HCT116 (cell line): ENCODE results near the gene EID1. TPM values are rescaled to one million over a fixed set of nuclear protein-coding genes. Genes with fewer than 3 reads are reported as not detected.

Experiments used
- ATAC-seq: fragments of 200-7000 bp; cut with Tn5 transposase; 2 replicates; pipeline ENCODE4 v1.9.1; 2020; ENCODE audit warnings: mild to moderate bottlenecking, moderate library complexity
- BruUV-seq: library from RNA; stranded (reverse); fragments of 400-500 nt; replicated peaks from 2 replicates; lab custom pipeline; 2021; lab: Mats Ljungman, UMichigan
- CTCF ChIA-PET: fragments of 300-600 bp; sonication (Branson Sonifier 250); formaldehyde crosslinking; loops from one replicate; lab custom pipeline; 2021; ENCODE audit warnings: antibody characterized with exemption; lab: Charles Lee
- POLR2A ChIA-PET: fragments of 300-600, 350-600 bp; sonication (Branson Sonifier 250); formaldehyde crosslinking; loops from one replicate; lab custom pipeline; 2021; ENCODE audit warnings: antibody characterized with exemption; lab: Charles Lee
- RAD21 ChIA-PET, 2 experiments: fragments of 300-600 bp; sonication (Branson Sonifier 250); formaldehyde crosslinking; loops; one replicate each; lab custom pipeline; 2023; ENCODE audit warnings: low total read pairs in 2 of 2; ENCODE audit not compliant: uncharacterized antibody in 2 of 2, unreplicated experiment in 2 of 2, low non-redundant PET in 1 of 2; lab: Charles Lee
- DNase-seq: peaks from one replicate; pipeline ENCODE4 v3.0.0-alpha.2; 2010; ENCODE audit warnings: low read depth, low spot score
- H2AFZ ChIP-seq: fragments of 200-600 bp; shearing (Covaris generic), sonication (generic); 2 replicates; pipeline ENCODE4 v1.6.1; 2017; ENCODE audit warnings: low read depth, mixed run types, mixed read lengths, antibody characterized with exemption, low read length; ENCODE audit not compliant: poor library complexity, severe bottlenecking
- H3K27ac ChIP-seq: 2 replicates; pipeline ENCODE4 v1.5.1; 2012; ENCODE audit warnings: low read depth, low read length
- H3K27me3 ChIP-seq: fragments of 200-600 bp; sonication (generic); 2 replicates; pipeline ENCODE4 v1.6.1; 2016; ENCODE audit warnings: mixed run types, low read length, mixed read lengths; ENCODE audit not compliant: insufficient read depth
- H3K36me3 ChIP-seq, 2 experiments: fragments of 200-500 bp in 1 of 2; fragments of 200-600 bp in 1 of 2; sonication (Bioruptor generic) in 1 of 2; sonication (generic) in 1 of 2; 2 replicates each; pipeline versions ENCODE4 v1.5.1 to v1.6.1; 2014 to 2016; ENCODE audit warnings: low read length in 2 of 2, inconsistent platforms in 1 of 2, mixed read lengths in 1 of 2, mixed run types in 1 of 2; ENCODE audit not compliant: insufficient read depth in 2 of 2, control insufficient read depth in 1 of 2
- H3K4me1 ChIP-seq, 2 experiments: fragments of 200-600 bp in 1 of 2; sonication (generic) in 1 of 2; 2 replicates each; pipeline versions ENCODE4 v1.5.1 to v1.6.1; 2012 to 2017; ENCODE audit warnings: low read length in 2 of 2, inconsistent platforms in 1 of 2, mild to moderate bottlenecking in 1 of 2, mixed read lengths in 1 of 2, mixed run types in 1 of 2, moderate library complexity in 1 of 2; ENCODE audit not compliant: insufficient read depth in 2 of 2, control insufficient read depth in 1 of 2
- H3K4me2 ChIP-seq: fragments of 200-600 bp; sonication (generic); 2 replicates; pipeline ENCODE4 v1.6.1; 2017; ENCODE audit warnings: mixed run types, low read length, mixed read lengths
- H3K4me3 ChIP-seq, 2 experiments: fragments of 200-600 bp in 1 of 2; sonication (generic) in 1 of 2; replicated peaks in 1 of 2; 2 replicates each; pipeline ENCODE4 v1.5.1; 2011 to 2016; ENCODE audit warnings: low read length in 2 of 2, control low read depth in 1 of 2, low read depth in 1 of 2, mild to moderate bottlenecking in 1 of 2, mixed read lengths in 1 of 2, mixed run types in 1 of 2
- H3K79me2 ChIP-seq: fragments of 200-600 bp; sonication (generic); 2 replicates; pipeline ENCODE4 v1.6.1; 2017; ENCODE audit warnings: mild to moderate bottlenecking, mixed run types, low read length, moderate library complexity, mixed read lengths; ENCODE audit not compliant: insufficient read depth
- H3K9ac ChIP-seq: fragments of 200-600 bp; sonication (generic); 2 replicates; pipeline ENCODE4 v1.6.1; 2016; ENCODE audit warnings: low read length, mixed read lengths
- H3K9me2 ChIP-seq: fragments of 200-600 bp; sonication (generic), shearing (Covaris generic); 2 replicates; pipeline ENCODE4 v1.6.1; 2017; ENCODE audit warnings: mixed run types, mild to moderate bottlenecking, moderate library complexity; ENCODE audit not compliant: insufficient read depth
- H3K9me3 ChIP-seq, 2 experiments: fragments of 200-500 bp in 1 of 2; fragments of 200-600 bp in 1 of 2; sonication (Bioruptor generic) in 1 of 2; sonication (generic) in 1 of 2; 2 replicates each; pipeline ENCODE4 v1.6.1; 2014 to 2017; ENCODE audit warnings: low read length in 2 of 2, mixed read lengths in 2 of 2, inconsistent platforms in 1 of 2, low read depth in 1 of 2, mild to moderate bottlenecking in 1 of 2, mixed run types in 1 of 2, moderate library complexity in 1 of 2; ENCODE audit not compliant: control insufficient read depth in 1 of 2, insufficient read depth in 1 of 2
- H4K20me1 ChIP-seq: fragments of 200-600 bp; sonication (generic), shearing (Covaris generic); 2 replicates; pipeline ENCODE4 v1.6.1; 2017; ENCODE audit warnings: mixed run types, mild to moderate bottlenecking, moderate library complexity; ENCODE audit not compliant: insufficient read depth
- CBX3 ChIP-seq: IDR thresholded peaks from 2 replicates; pipeline ENCODE4 v1.6.1; 2012; ENCODE audit warnings: low read depth
- CEBPB ChIP-seq: IDR thresholded peaks from 2 replicates; pipeline ENCODE4 v1.6.1; 2012; ENCODE audit warnings: low read depth
- ELF1 ChIP-seq: IDR thresholded peaks from 2 replicates; pipeline ENCODE4 v1.6.1; 2012; ENCODE audit warnings: low read depth, borderline replicate concordance
- EZH2phosphoT487 ChIP-seq: fragments of 200-600 bp; IDR thresholded peaks from 2 replicates; pipeline ENCODE4 v1.6.1; 2018; ENCODE audit warnings: antibody characterized with exemption, borderline replicate concordance
- JUND ChIP-seq: IDR thresholded peaks from 2 replicates; pipeline ENCODE4 v1.6.1; 2012
- POLR2AphosphoS5 ChIP-seq: IDR thresholded peaks from 2 replicates; pipeline ENCODE4 v1.6.1; 2011; ENCODE audit warnings: mild to moderate bottlenecking, low read depth, low read length, moderate library complexity
- ZFX ChIP-seq: fragments of 450-650 bp; IDR thresholded peaks from 2 replicates; pipeline ENCODE4 v1.6.1; 2017
- ZNF274 ChIP-seq: fragments of 200-500 bp; sonication (Bioruptor generic); IDR thresholded peaks from 2 replicates; pipeline ENCODE4 v1.6.1; 2014; ENCODE audit warnings: mild to moderate bottlenecking, low read depth, low read length, inconsistent platforms
- intact Hi-C: fragments of 100-400 bp; cut with micrococcal nuclease; formaldehyde crosslinking; loops from 2 replicates; pipeline ENCODE4 v1.10.0; 2022
- total RNA-seq: library from RNA; stranded (reverse); gene quantifications from one replicate; pipeline ENCODE4 v1.2.1, GENCODE V29; 2021; ENCODE audit not compliant: unreplicated experiment
- TF ChIP-seq, protein P1 (sequence below): IDR thresholded peaks from 2 replicates; pipeline ENCODE4 v1.6.1; 2012
- TF ChIP-seq, protein P2 (sequence below): IDR thresholded peaks from 2 replicates; pipeline ENCODE4 v1.6.1; 2012; ENCODE audit warnings: low read depth

Gene EID1
- total RNA-seq, 1 experiment from 2014 or later, result 68.6 TPM

DNA sequence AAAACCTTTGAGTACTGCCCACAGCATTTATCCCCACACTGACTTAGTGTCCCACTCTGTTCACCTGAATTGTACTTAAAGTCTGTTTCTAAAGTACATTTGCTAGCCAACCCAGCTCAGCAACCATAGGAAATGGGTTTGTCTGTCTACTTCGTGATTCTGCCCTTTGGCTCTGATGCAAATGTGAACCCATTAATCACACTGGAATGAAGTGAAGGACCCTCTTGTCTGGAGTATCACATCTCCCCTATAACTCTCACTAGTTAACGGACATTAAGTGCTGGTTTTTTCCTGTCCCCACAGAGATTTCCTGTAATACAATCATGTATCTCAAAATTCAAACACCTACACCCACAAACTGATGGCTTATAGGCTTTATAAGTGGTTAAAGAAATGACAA lies 20.5 kb downstream of the EID1 start (continued):
- no peak for TF ChIP-seq CEBPB
- no peak for TF ChIP-seq ELF1
- TF ChIP-seq, protein P1, sequence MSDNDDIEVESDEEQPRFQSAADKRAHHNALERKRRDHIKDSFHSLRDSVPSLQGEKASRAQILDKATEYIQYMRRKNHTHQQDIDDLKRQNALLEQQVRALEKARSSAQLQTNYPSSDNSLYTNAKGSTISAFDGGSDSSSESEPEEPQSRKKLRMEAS, result no peak

DNA sequence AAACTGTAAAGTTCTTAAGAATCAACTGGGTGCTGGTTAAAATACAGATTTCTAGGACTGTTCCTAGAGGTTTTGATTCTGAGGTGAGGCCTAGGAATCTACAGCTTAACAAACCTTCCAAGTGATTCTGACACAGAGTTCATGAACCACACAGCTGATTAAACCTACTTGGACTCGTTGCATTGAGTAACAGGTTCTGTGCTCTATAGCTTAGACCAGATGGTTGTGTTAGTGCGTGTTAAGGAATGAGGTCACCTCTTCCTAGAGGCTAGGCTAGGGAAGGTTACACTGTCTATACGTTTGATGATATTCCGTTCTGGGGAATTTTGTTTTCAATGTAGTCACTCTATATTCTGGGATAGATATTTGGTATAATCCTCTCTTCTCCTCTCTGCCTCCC lies 21.9 kb downstream of the EID1 start:
- no peaks in the 10 kb centered on the region for H3K36me3 ChIP-seq
- no peaks in the 10 kb centered on the region for H3K4me1 ChIP-seq
- DNase-seq (no peak), ATAC-seq (no peak)
- H3K27ac ChIP-seq, result no peak overlapping the region
- no peaks in the 10 kb centered on the region for H3K79me2 ChIP-seq
- H3K9me2 ChIP-seq, result no peaks in the 10 kb centered on the region
- no peak overlapping the region for H3K9ac ChIP-seq
- intact Hi-C loops, result no loop called here
- H3K4me3 ChIP-seq, result no peak overlapping the region
- TF ChIP-seq ZNF274 (no peak), CBX3 (no peak), ZFX (no peak), POLR2AphosphoS5 (no peak), EZH2phosphoT487 (no peak), JUND (no peak)
- TF ChIP-seq, protein P2, sequence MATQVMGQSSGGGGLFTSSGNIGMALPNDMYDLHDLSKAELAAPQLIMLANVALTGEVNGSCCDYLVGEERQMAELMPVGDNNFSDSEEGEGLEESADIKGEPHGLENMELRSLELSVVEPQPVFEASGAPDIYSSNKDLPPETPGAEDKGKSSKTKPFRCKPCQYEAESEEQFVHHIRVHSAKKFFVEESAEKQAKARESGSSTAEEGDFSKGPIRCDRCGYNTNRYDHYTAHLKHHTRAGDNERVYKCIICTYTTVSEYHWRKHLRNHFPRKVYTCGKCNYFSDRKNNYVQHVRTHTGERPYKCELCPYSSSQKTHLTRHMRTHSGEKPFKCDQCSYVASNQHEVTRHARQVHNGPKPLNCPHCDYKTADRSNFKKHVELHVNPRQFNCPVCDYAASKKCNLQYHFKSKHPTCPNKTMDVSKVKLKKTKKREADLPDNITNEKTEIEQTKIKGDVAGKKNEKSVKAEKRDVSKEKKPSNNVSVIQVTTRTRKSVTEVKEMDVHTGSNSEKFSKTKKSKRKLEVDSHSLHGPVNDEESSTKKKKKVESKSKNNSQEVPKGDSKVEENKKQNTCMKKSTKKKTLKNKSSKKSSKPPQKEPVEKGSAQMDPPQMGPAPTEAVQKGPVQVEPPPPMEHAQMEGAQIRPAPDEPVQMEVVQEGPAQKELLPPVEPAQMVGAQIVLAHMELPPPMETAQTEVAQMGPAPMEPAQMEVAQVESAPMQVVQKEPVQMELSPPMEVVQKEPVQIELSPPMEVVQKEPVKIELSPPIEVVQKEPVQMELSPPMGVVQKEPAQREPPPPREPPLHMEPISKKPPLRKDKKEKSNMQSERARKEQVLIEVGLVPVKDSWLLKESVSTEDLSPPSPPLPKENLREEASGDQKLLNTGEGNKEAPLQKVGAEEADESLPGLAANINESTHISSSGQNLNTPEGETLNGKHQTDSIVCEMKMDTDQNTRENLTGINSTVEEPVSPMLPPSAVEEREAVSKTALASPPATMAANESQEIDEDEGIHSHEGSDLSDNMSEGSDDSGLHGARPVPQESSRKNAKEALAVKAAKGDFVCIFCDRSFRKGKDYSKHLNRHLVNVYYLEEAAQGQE, result no peak
- no peaks in the 10 kb centered on the region for H3K9me3 ChIP-seq
- BruUV-seq, result no TSS peak
- H2AFZ ChIP-seq, result no peak overlapping the region
- ChIA-PET CTCF (no interaction called here), POLR2A (no interaction called here), RAD21 (no interaction called here)
- no peaks in the 10 kb centered on the region for H4K20me1 ChIP-seq
- no peak overlapping the region for H3K4me2 ChIP-seq
- no peaks in the 10 kb centered on the region for H3K27me3 ChIP-seq
